ENCODE data around the gene IKBKE. TPM values are rescaled to one million over a fixed set of nuclear protein-coding genes. Genes with fewer than 3 reads are reported as not detected.
A peak's percentile ranks its signal among the peaks of the same experiment; 100 is the strongest.

Gene IKBKE
- total and polyA plus RNA-seq, 4 donors, result 4.3 to 10.3 (median 5.2) TPM

- Histone ChIP-seq H3K9me3 (ENCODE audit: control insufficient read depth, low read length) (no peaks in the 10 kb centered on the region), H3K4me3 (ENCODE audit: low read length in 2 of 2) (no peak overlapping the region), H3K4me1 (ENCODE audit: control insufficient read depth in 1 of 2, insufficient read depth in 2 of 2, low read length in 2 of 2) (no peaks in the 10 kb centered on the region), H3K36me3 (ENCODE audit: control insufficient read depth in 1 of 2, insufficient read depth in 2 of 2, low read length in 1 of 2) (no peaks in the 10 kb centered on the region), H3K27ac (ENCODE audit: low read depth in 1 of 2, low read length in 2 of 2) (no peak overlapping the region), H3K27me3 (ENCODE audit: control insufficient read depth in 1 of 2, insufficient read depth in 2 of 2, low read length in 1 of 2) (no peaks in the 10 kb centered on the region)
- WGBS, 2 donors, result 38 to 39% methylated on average over 9 of the region's 9 CpGs
- intact Hi-C loops (cut with DNase I), result no loop called here
- DNase-seq (peak; percentile 82 to 86), ATAC-seq (ENCODE audit: low FRiP score) (no peak)
These were observed 2.4 kb upstream of the IKBKE start for GRCh38 chr1:206467915-206468314.

DNA sequence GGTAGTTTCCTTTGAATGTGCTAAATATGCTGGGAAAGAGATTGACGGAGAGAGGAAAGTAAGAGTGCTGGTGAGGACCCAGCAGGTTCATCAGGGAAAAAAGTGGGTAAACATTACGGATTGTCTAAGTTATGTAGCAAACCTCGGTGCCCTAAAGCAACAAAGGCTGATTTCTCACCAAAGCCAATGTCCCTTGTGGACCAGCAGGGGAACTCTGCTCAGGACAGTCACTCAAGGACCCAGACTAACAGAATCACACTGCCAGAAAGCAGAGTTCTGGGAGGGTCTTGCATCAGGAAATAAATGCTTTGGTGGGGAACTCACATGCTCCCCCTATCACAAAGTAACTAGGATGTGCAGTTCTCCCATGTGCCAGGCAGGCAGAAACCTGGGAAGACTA, 1.7 kb upstream of the IKBKE start:
- H3K27ac ChIP-seq (ENCODE audit: low read depth in 1 of 2, low read length in 2 of 2), result no peak overlapping the region
- ATAC-seq (ENCODE audit: low FRiP score) (no peak), DNase-seq (no peak)
- WGBS, 2 donors, result 37 to 47% methylated on average over 3 of the region's 3 CpGs
- H3K4me3 ChIP-seq (ENCODE audit: low read length in 2 of 2), result no peak overlapping the region
- H3K4me1 ChIP-seq (ENCODE audit: control insufficient read depth in 1 of 2, insufficient read depth in 2 of 2, low read length in 2 of 2), result no peaks in the 10 kb centered on the region
- no peaks in the 10 kb centered on the region for H3K9me3 ChIP-seq (ENCODE audit: control insufficient read depth, low read length)
- no peaks in the 10 kb centered on the region for H3K27me3 ChIP-seq (ENCODE audit: control insufficient read depth in 1 of 2, insufficient read depth in 2 of 2, low read length in 1 of 2)
- no peaks in the 10 kb centered on the region for H3K36me3 ChIP-seq (ENCODE audit: control insufficient read depth in 1 of 2, insufficient read depth in 2 of 2, low read length in 1 of 2)
- intact Hi-C loops (cut with DNase I), result no loop called here

GRCh38 chr1:206469411-206469932, 804 bp upstream of the IKBKE start:
- Histone ChIP-seq H3K27me3 (ENCODE audit: control insufficient read depth in 1 of 2, insufficient read depth in 2 of 2, low read length in 1 of 2) (no peaks in the 10 kb centered on the region), H3K4me1 (ENCODE audit: control insufficient read depth in 1 of 2, insufficient read depth in 2 of 2, low read length in 2 of 2) (no peaks in the 10 kb centered on the region), H3K27ac (ENCODE audit: low read depth in 1 of 2, low read length in 2 of 2) (no peak overlapping the region), H3K36me3 (ENCODE audit: control insufficient read depth in 1 of 2, insufficient read depth in 2 of 2, low read length in 1 of 2) (no peaks in the 10 kb centered on the region), H3K9me3 (ENCODE audit: control insufficient read depth, low read length) (no peaks in the 10 kb centered on the region), H3K4me3 (ENCODE audit: low read length in 2 of 2) (no peak overlapping the region)
- intact Hi-C loops (cut with DNase I), result no loop called here
- 67 to 68% methylated on average over 2 of the region's 2 CpGs for WGBS, 2 donors
- DNase-seq (peak in 1 of 2 donors; percentile 13), ATAC-seq (ENCODE audit: low FRiP score) (no peak)

- ATAC-seq (ENCODE audit: low FRiP score) (peak; percentile 71), DNase-seq (peak; percentile 66 to 76)
- Histone ChIP-seq H3K36me3 (ENCODE audit: control insufficient read depth in 1 of 2, insufficient read depth in 2 of 2, low read length in 1 of 2) (no peaks in the 10 kb centered on the region), H3K27ac (ENCODE audit: low read depth in 1 of 2, low read length in 2 of 2) (no peak overlapping the region), H3K27me3 (ENCODE audit: control insufficient read depth in 1 of 2, insufficient read depth in 2 of 2, low read length in 1 of 2) (no peaks in the 10 kb centered on the region), H3K4me3 (ENCODE audit: low read length in 2 of 2) (peak overlapping the region; percentile 14 to 77), H3K4me1 (ENCODE audit: control insufficient read depth in 1 of 2, insufficient read depth in 2 of 2, low read length in 2 of 2) (no peaks in the 10 kb centered on the region), H3K9me3 (ENCODE audit: control insufficient read depth, low read length) (no peaks in the 10 kb centered on the region)
- WGBS, 2 donors, result 0% methylated on average over 18 of the region's 18 CpGs
- intact Hi-C loops (cut with DNase I), result no loop called here
These were observed 577 bp downstream of the IKBKE start for GRCh38 chr1:206470692-206471414.

- intact Hi-C loops (cut with DNase I), result no loop called here
- Histone ChIP-seq H3K27me3 (ENCODE audit: control insufficient read depth in 1 of 2, insufficient read depth in 2 of 2, low read length in 1 of 2) (no peaks in the 10 kb centered on the region), H3K36me3 (ENCODE audit: control insufficient read depth in 1 of 2, insufficient read depth in 2 of 2, low read length in 1 of 2) (no peaks in the 10 kb centered on the region), H3K27ac (ENCODE audit: low read depth in 1 of 2, low read length in 2 of 2) (no peak overlapping the region), H3K4me1 (ENCODE audit: control insufficient read depth in 1 of 2, insufficient read depth in 2 of 2, low read length in 2 of 2) (no peaks in the 10 kb centered on the region), H3K9me3 (ENCODE audit: control insufficient read depth, low read length) (no peaks in the 10 kb centered on the region), H3K4me3 (ENCODE audit: low read length in 2 of 2) (no peak overlapping the region)
- no peak for DNase-seq
- 72 to 73% methylated on average over 7 of the region's 7 CpGs for WGBS, 2 donors
- no peak for ATAC-seq (ENCODE audit: low FRiP score)
These were observed 1.1 kb downstream of the IKBKE start for GRCh38 chr1:206471415-206471801.

- no peaks in the 10 kb centered on the region for H3K27me3 ChIP-seq (ENCODE audit: control insufficient read depth in 1 of 2, insufficient read depth in 2 of 2, low read length in 1 of 2)
- H3K4me3 ChIP-seq (ENCODE audit: low read length in 2 of 2), result no peak overlapping the region
- H3K27ac ChIP-seq (ENCODE audit: low read depth in 1 of 2, low read length in 2 of 2), result no peak overlapping the region
- no peaks in the 10 kb centered on the region for H3K4me1 ChIP-seq (ENCODE audit: control insufficient read depth in 1 of 2, insufficient read depth in 2 of 2, low read length in 2 of 2)
- no peak for ATAC-seq (ENCODE audit: low FRiP score)
- intact Hi-C loops (cut with DNase I), result no loop called here
- WGBS, 2 donors, result 90 to 91% methylated on average over 2 of the region's 2 CpGs
- no peaks in the 10 kb centered on the region for H3K36me3 ChIP-seq (ENCODE audit: control insufficient read depth in 1 of 2, insufficient read depth in 2 of 2, low read length in 1 of 2)
- DNase-seq, result no peak
- no peaks in the 10 kb centered on the region for H3K9me3 ChIP-seq (ENCODE audit: control insufficient read depth, low read length)
These were observed 1.7 kb downstream of the IKBKE start for GRCh38 chr1:206472024-206472423.

DNA sequence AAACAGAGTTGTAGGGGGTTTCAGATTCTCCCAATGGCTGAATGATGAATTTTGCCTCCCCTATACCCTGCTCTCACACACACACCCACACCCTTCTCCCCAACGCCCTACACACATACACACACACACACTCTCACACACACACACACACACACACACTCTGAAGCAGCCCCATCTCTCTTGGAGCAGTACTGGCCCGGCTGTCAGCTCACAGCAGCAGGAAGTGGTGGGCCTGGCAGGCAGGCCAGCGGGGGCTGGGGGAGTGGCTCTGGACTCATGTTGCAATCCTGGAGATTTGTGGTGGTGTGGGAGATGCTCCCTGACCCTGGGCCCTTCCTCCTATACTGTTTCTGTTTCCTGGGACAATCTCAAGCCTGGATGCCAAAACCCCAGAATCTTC, 2.2 kb downstream of the IKBKE start:
- no peak for ATAC-seq (ENCODE audit: low FRiP score)
- intact Hi-C loops (cut with DNase I), result no loop called here
- Histone ChIP-seq H3K27me3 (ENCODE audit: control insufficient read depth in 1 of 2, insufficient read depth in 2 of 2, low read length in 1 of 2) (no peaks in the 10 kb centered on the region), H3K9me3 (ENCODE audit: control insufficient read depth, low read length) (no peaks in the 10 kb centered on the region), H3K36me3 (ENCODE audit: control insufficient read depth in 1 of 2, insufficient read depth in 2 of 2, low read length in 1 of 2) (no peaks in the 10 kb centered on the region), H3K4me3 (ENCODE audit: low read length in 2 of 2) (no peak overlapping the region), H3K4me1 (ENCODE audit: control insufficient read depth in 1 of 2, insufficient read depth in 2 of 2, low read length in 2 of 2) (no peaks in the 10 kb centered on the region), H3K27ac (ENCODE audit: low read depth in 1 of 2, low read length in 2 of 2) (no peak overlapping the region)
- 57 to 64% methylated on average over 3 of the region's 3 CpGs for WGBS, 2 donors
- DNase-seq, result peak in 1 of 2 donors; percentile 70

- Histone ChIP-seq H3K27ac (ENCODE audit: low read depth in 1 of 2, low read length in 2 of 2) (no peak overlapping the region), H3K36me3 (ENCODE audit: control insufficient read depth in 1 of 2, insufficient read depth in 2 of 2, low read length in 1 of 2) (no peaks in the 10 kb centered on the region), H3K27me3 (ENCODE audit: control insufficient read depth in 1 of 2, insufficient read depth in 2 of 2, low read length in 1 of 2) (no peaks in the 10 kb centered on the region), H3K4me1 (ENCODE audit: control insufficient read depth in 1 of 2, insufficient read depth in 2 of 2, low read length in 2 of 2) (no peaks in the 10 kb centered on the region), H3K9me3 (ENCODE audit: control insufficient read depth, low read length) (no peaks in the 10 kb centered on the region), H3K4me3 (ENCODE audit: low read length in 2 of 2) (no peak overlapping the region)
- ATAC-seq (ENCODE audit: low FRiP score) (no peak), DNase-seq (no peak)
- WGBS, 2 donors, result 52 to 76% methylated on average over 5 of the region's 5 CpGs
- intact Hi-C loops (cut with DNase I), result no loop called here
These were observed 2.6 kb downstream of the IKBKE start for GRCh38 chr1:206472886-206473285.

DNA sequence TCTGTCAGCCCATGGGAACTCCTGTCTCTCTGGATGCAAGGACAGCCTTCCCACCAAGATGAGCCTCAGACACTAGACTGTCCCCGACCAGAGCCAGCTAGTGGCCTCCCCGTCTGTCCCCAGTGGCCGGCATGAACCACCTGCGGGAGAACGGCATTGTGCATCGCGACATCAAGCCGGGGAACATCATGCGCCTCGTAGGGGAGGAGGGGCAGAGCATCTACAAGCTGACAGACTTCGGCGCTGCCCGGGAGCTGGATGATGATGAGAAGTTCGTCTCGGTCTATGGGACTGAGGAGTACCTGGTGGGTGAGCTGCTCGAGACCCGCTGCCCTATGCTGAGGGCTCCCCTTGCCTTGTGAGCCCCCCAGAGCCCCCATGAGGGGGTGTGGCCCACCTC, 5.8 kb downstream of the IKBKE start:
- ATAC-seq (ENCODE audit: low FRiP score), result no peak
- no peak overlapping the region for H3K4me3 ChIP-seq (ENCODE audit: low read length in 2 of 2)
- no peaks in the 10 kb centered on the region for H3K27me3 ChIP-seq (ENCODE audit: control insufficient read depth in 1 of 2, insufficient read depth in 2 of 2, low read length in 1 of 2)
- H3K36me3 ChIP-seq (ENCODE audit: control insufficient read depth in 1 of 2, insufficient read depth in 2 of 2, low read length in 1 of 2), result no peaks in the 10 kb centered on the region
- no peak overlapping the region for H3K27ac ChIP-seq (ENCODE audit: low read depth in 1 of 2, low read length in 2 of 2)
- 93% methylated on average over 17 of the region's 17 CpGs for WGBS, 2 donors
- H3K9me3 ChIP-seq (ENCODE audit: control insufficient read depth, low read length), result no peaks in the 10 kb centered on the region
- intact Hi-C loops (cut with DNase I), result loop anchor here (5.0 kb wide), 1 partner anchor 436 kb away; no protein-coding TSS in a partner anchor
- DNase-seq, result peak; percentile 44 to 52
- no peaks in the 10 kb centered on the region for H3K4me1 ChIP-seq (ENCODE audit: control insufficient read depth in 1 of 2, insufficient read depth in 2 of 2, low read length in 2 of 2)
